ENCODE measurements around the gene CCDC146.
"Not testable (repeated sequence)": the region's sequence is repeated elsewhere in the genome, so short reads cannot be mapped to it uniquely, and the experiment has no call there.

DNA sequence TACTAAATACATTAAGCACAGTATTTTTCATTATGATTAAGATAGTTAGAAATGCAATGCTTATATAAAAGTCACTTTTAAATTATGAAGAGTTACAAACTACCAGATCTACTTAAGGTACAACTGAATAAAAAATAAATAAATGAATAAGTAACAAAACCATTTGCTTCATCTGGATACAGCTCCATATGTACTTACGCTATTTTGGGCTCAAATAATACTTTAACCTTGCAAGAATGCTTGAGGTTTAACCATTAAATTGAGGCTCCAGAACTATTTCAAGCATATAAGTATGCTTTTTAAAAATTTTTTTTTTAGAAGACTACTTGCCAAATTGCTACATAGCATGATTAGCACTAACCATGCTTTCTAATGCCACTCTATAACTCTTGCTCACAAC is 14.1 kb upstream of the CCDC146 start:
- TF ChIP-seq POLR2AphosphoS5 (IDR thresholded peaks at IDR 0.05); CTCF (IDR thresholded peaks at IDR 0.05 in 8 of 11, conservative IDR thresholded peaks at IDR 0.05 in 3 of 11): not testable (repeated sequence)

Data from spleen (tissue), 7 donors.